Upper lobe of left lung (tissue), 6 donors: ENCODE data around the gene PCBD2. TPM values are rescaled to one million over a fixed set of nuclear protein-coding genes. Genes with fewer than 3 reads are reported as not detected.

Experiments used
- ATAC-seq, 2 donors: fragments of 200-7000 bp; cut with Tn5 transposase; one replicate each; pipeline ENCODE4 v1.9.1; 2022; ENCODE audit warnings: mild to moderate bottlenecking in 2 of 2, moderate library complexity in 2 of 2; ENCODE audit not compliant: low FRiP score in 2 of 2
- DNase-seq, 2 donors: peaks; one replicate each; pipeline ENCODE4 v3.0.0-alpha.2; 2019 to 2020
- H3K27ac ChIP-seq, 4 donors: fragments of 200-600 bp; sonication (generic); one replicate each; pipeline ENCODE4 v1.5.1; 2016 to 2019
- H3K27me3 ChIP-seq, 4 donors: fragments of 200-600 bp; sonication (generic); one replicate each; pipeline ENCODE4 v1.5.1; 2017 to 2019
- H3K36me3 ChIP-seq, 4 donors: fragments of 200-600 bp; sonication (generic); one replicate each; pipeline ENCODE4 v1.5.1; 2016 to 2019
- H3K4me1 ChIP-seq, 4 donors: fragments of 200-600 bp; sonication (generic); one replicate each; pipeline ENCODE4 v1.5.1; 2018 to 2019
- H3K4me3 ChIP-seq, 4 donors: fragments of 200-600 bp; sonication (generic); one replicate each; pipeline ENCODE4 v1.5.1; 2017 to 2019; ENCODE audit warnings: mild to moderate bottlenecking in 2 of 4, moderate library complexity in 1 of 4
- H3K9me3 ChIP-seq, 4 donors: fragments of 200-600 bp; sonication (generic); one replicate each; pipeline ENCODE4 v1.5.1; 2018 to 2019
- EP300 ChIP-seq, 4 donors: sonication (generic); formaldehyde crosslinking; IDR thresholded peaks; one replicate each; pipeline ENCODE4 v1.5.1; 2017; ENCODE audit warnings: antibody characterized with exemption in 4 of 4, control low read depth in 2 of 4
- POLR2A ChIP-seq, 4 donors: fragments of 450-650 bp; IDR thresholded peaks; one replicate each; pipeline ENCODE4 v1.5.1; 2016 to 2017; ENCODE audit warnings: antibody characterized with exemption in 4 of 4, mild to moderate bottlenecking in 2 of 4
- POLR2AphosphoS5 ChIP-seq, 2 donors: sonication (generic); formaldehyde crosslinking; IDR thresholded peaks; one replicate each; pipeline ENCODE4 v1.5.1; 2017; ENCODE audit warnings: antibody characterized with exemption in 2 of 2
- WGBS, 2 donors: methylation state at CpG; one replicate each; pipeline ENCODE4 v1.1.5; 2017 to 2018; 5-methylcytosine and 5-hydroxymethylcytosine counted together
- total RNA-seq, 6 donors: library from RNA; depleted of rRNA in 4 of 6; stranded (reverse); fragments of >200 nt in 4 of 6; gene quantifications; one replicate each; pipeline versions ENCODE4 v1.1.0 to v1.2.1, GENCODE V29; 2016 to 2021
- TF ChIP-seq, protein P1 (sequence below), 6 experiments: fragments of 450-650 bp in 4 of 6; fragments of 200-600 bp in 2 of 6; sonication (generic) in 2 of 6; IDR thresholded peaks; one replicate each; pipeline ENCODE4 v1.5.1; 2016 to 2019; ENCODE audit warnings: antibody characterized with exemption in 6 of 6
- donor health status: DM: no; HTN: no; CAD: no; lungs with moderate emphysema.
- donor health status: DM: no; HTN: yes; CAD: no; lungs with severe emphysema.

The PCBD2 gene
- total RNA-seq, 6 donors from 2014 or later: 8.4 to 14.4 (median 9.1) TPM

DNA sequence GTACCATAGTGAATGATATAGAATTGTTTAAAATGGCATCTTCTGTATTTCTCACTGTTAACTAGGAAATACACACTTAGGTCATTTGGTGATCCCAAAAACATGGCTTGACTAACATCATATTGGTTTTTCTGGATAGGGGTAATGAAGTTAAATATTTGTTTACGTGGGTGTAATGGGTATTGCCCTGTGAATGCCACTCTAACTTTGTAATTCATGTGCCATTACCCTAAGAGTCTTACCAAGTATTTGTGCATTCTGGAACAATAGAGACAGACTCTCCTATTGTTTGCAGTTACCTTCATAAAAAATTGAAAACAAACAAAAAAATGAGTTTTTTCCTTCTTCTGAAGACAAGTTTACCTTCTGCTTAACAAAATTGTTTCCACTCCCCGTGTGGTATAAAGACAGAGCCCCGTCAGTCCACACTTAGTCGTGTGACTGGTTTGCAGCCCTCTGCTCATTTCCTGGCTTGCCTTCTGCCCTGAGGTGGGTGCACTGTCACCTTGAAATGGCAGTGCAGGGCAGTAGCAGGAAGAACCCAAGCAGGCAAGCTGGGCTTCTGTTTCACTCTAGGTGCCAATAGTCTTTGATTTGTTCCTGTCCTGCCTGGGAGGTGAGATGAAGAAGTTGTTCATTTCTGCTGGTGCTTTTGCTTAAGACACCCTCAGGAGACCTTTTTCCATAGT, 53.1 kb downstream of the PCBD2 start:
- Histone ChIP-seq H3K27ac (no peak overlapping the region), H3K36me3 (peaks cover 5 to 23% (median 11%) of the 10 kb centered on the region in 4 donors), H3K27me3 (no peaks in the 10 kb centered on the region), H3K4me3 (no peak overlapping the region), H3K4me1 (no peaks in the 10 kb centered on the region), H3K9me3 (peaks cover 7 to 12% (median 10%) of the 10 kb centered on the region in 4 donors)
- no peak for DNase-seq
- ATAC-seq: no peak
- WGBS, 2 donors: 81 to 89% methylated on average over 4 of the region's 4 CpGs
- no peak for TF ChIP-seq POLR2A (IDR thresholded peaks at IDR 0.05)
- no peak for TF ChIP-seq EP300 (IDR thresholded peaks at IDR 0.05)
- TF ChIP-seq, protein P1, sequence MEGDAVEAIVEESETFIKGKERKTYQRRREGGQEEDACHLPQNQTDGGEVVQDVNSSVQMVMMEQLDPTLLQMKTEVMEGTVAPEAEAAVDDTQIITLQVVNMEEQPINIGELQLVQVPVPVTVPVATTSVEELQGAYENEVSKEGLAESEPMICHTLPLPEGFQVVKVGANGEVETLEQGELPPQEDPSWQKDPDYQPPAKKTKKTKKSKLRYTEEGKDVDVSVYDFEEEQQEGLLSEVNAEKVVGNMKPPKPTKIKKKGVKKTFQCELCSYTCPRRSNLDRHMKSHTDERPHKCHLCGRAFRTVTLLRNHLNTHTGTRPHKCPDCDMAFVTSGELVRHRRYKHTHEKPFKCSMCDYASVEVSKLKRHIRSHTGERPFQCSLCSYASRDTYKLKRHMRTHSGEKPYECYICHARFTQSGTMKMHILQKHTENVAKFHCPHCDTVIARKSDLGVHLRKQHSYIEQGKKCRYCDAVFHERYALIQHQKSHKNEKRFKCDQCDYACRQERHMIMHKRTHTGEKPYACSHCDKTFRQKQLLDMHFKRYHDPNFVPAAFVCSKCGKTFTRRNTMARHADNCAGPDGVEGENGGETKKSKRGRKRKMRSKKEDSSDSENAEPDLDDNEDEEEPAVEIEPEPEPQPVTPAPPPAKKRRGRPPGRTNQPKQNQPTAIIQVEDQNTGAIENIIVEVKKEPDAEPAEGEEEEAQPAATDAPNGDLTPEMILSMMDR (IDR thresholded peaks at IDR 0.05): no peak

DNA sequence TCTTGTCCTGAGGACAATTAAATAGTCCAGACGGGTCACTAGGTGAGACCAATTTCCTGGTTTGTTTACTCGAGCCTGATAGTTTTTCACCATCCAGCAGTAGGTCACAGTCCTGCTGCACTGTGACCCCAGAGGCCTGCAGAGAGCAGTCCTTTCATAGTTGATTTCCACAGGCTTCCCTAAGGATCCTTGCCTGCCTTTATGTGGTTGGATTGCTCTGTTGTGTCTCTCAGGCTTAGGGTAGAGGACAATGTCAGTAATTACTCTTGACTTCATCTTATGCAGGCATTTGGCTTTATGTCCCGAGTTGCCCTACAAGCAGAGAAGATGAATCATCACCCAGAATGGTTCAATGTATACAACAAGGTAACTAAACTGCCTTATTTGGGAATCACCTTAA, 53.8 kb downstream of the PCBD2 start:
- peaks cover 7 to 12% (median 10%) of the 10 kb centered on the region in 4 donors for H3K9me3 ChIP-seq
- peaks cover 5 to 23% (median 11%) of the 10 kb centered on the region in 4 donors for H3K36me3 ChIP-seq
- no peak overlapping the region for H3K27ac ChIP-seq
- ATAC-seq (no peak), DNase-seq (no peak)
- no peaks in the 10 kb centered on the region for H3K4me1 ChIP-seq
- TF ChIP-seq, protein P1 (IDR thresholded peaks at IDR 0.05): no peak
- TF ChIP-seq POLR2A (IDR thresholded peaks at IDR 0.05): no peak
- TF ChIP-seq EP300 (IDR thresholded peaks at IDR 0.05): no peak
- TF ChIP-seq POLR2AphosphoS5 (IDR thresholded peaks at IDR 0.05): no peak
- WGBS, 2 donors: 63 to 81% methylated on average over 3 of the region's 3 CpGs
- no peak overlapping the region for H3K4me3 ChIP-seq
- no peaks in the 10 kb centered on the region for H3K27me3 ChIP-seq

DNA sequence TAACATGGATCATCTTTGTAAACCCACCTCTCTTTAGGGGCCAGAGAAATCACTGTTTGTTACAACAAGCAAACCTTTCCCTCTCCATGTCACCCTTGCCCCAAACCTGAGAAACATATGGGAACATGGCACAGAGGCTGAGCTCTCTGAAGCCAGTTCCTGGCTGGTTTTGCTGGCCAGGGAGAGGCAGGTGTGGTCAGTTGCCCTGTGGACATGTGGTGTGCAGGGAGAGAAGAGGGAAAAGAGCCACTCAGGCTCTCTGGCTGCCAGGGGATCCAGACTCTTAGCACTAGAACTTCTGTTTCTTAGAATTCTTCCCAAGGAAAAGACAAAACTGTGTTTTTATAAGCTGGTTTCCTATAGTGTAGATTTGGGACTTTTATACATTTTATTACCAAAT, 58.2 kb downstream of the PCBD2 start:
- DNase-seq (no peak), ATAC-seq (no peak)
- peaks cover 5 to 27% (median 14%) of the 10 kb centered on the region in 4 donors for H3K36me3 ChIP-seq
- H3K27me3 ChIP-seq: no peaks in the 10 kb centered on the region
- no peak overlapping the region for H3K4me3 ChIP-seq
- no peak overlapping the region for H3K27ac ChIP-seq
- H3K4me1 ChIP-seq: no peaks in the 10 kb centered on the region
- TF ChIP-seq EP300 (IDR thresholded peaks at IDR 0.05): no peak
- TF ChIP-seq POLR2AphosphoS5 (IDR thresholded peaks at IDR 0.05): no peak
- no peaks in the 10 kb centered on the region for H3K9me3 ChIP-seq

DNA sequence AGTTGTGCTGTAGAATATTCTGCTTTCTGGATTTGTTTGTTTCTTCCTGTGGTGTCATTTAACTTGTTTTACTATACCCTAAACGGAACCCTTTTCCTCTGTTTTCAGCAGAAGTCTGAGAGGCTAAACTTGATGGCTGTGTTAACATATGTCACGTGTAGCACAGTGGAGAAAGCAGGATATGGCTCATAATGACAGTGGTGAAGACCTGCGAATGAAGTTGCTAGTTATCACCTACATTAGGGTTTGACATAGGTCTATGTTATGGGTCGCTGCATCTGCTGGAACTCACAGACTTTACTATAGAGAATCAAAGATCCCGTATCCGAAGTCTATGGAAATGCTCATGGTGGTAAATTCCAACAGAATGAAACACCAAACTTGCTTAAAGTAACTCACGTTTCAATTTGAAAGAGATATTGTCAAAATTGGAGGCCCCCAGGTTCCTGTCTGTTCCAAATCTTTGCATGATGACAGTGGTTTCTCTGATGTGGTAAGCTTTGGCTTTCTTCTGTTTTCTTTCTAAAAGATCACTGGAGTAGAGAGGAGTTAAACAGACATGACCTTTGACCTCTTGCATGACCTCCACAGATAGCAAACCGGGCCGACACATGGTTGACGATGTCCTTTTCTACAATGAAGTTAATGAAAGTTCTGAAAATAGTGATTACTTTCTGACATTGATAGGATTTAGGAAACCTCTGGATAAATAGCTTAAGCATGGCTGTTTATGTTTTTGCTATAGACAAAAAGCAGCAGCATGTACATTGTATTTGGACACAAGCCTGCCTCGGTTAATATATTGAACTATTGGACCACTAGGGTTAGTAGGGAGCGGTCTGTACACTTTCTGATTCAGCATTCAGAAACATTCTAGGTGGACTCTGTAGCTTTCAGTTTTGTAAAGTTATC, 59.7 kb downstream of the PCBD2 start:
- H3K27ac ChIP-seq: no peak overlapping the region
- DNase-seq (no peak), ATAC-seq (no peak)
- no peaks in the 10 kb centered on the region for H3K4me1 ChIP-seq
- no peak overlapping the region for H3K4me3 ChIP-seq
- no peaks in the 10 kb centered on the region for H3K9me3 ChIP-seq
- TF ChIP-seq POLR2A (IDR thresholded peaks at IDR 0.05) (no peak), POLR2AphosphoS5 (IDR thresholded peaks at IDR 0.05) (no peak), EP300 (IDR thresholded peaks at IDR 0.05) (no peak)
- TF ChIP-seq, protein P1 (IDR thresholded peaks at IDR 0.05): no peak
- 92% methylated on average over 12 of the region's 12 CpGs for WGBS, 2 donors
- no peaks in the 10 kb centered on the region for H3K27me3 ChIP-seq
- peaks cover 5 to 27% (median 14%) of the 10 kb centered on the region in 4 donors for H3K36me3 ChIP-seq

DNA sequence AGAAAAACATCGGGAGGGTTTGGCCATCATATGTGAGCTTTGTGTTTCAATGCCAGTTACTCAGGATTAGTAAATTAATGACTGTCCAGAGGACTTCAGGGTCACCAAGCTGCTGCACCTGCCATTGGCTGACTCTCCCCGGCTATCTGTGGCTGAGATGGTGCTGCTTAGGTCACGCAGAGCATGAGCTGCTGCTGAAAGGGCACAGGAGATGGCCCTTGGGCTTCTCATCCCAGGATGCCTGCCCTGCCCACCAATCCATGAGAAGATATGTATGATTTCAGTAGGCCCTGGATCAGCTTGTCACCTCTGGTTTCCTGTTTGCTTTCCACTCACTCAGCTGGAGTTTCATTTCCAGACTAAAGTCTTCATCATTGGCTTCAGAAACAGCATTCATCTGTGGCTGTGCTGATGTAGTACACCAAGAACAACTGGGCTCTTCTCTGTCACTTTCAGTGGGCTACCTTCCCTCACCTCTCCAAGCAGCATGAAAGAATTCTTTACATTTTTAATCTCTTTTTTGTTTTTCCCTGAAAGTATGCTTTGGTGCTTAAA, 60.4 kb downstream of the PCBD2 start:
- TF ChIP-seq, protein P1 (IDR thresholded peaks at IDR 0.05): no peak
- TF ChIP-seq EP300 (IDR thresholded peaks at IDR 0.05) (no peak), POLR2AphosphoS5 (IDR thresholded peaks at IDR 0.05) (no peak)
- no peak overlapping the region for H3K4me3 ChIP-seq
- 90% methylated on average over 3 of the region's 3 CpGs for WGBS, 2 donors
- H3K9me3 ChIP-seq: no peaks in the 10 kb centered on the region
- no peaks in the 10 kb centered on the region for H3K27me3 ChIP-seq
- no peak overlapping the region for H3K27ac ChIP-seq
- DNase-seq: no peak
- peaks cover 5 to 27% (median 14%) of the 10 kb centered on the region in 4 donors for H3K36me3 ChIP-seq
- ATAC-seq: no peak
- H3K4me1 ChIP-seq: no peaks in the 10 kb centered on the region
